ENCODE results near the gene C1QTNF1.

C1QTNF1 gene

DNA sequence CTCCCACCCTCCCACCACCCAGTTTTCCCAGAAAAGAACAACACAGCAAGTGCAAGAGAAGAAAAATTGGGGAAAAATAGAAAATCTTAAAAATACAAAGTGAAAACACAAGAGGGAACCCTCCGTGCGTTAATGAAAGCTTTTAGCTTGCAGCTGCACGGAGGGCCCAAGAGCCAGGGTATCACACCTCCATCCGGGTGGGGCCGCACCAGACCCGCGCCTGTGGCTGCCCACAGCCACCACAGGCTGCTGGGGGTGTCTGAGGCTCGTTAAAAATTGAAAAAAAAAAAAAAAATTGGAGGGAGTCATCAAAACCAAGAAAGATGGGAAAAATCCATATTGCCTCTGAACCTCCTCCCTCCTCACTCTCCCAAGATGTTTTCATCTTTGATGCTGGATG lies 69.3 kb downstream of the C1QTNF1 start:
- DNase-seq (ENCODE audit: low spot score): no peak

DNA sequence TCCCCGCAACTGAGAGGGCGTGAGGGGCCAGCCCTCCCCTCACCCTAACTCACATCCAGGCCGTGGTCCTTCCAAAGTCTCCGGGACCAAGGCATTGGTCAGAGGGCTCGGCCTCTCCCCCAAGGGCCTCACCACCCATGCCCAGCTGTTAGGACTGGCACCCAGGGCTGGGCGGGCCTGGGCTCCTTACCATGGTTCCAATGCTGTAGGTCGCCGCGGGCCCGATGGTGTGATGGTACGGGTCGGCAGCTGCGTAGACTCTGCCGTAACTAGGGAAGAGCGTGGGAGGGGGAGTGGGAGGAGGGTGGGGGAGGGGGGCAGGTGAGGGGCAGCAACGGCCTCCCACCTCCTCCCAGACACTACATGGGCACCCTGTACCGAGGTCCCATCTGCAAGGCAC lies 70.3 kb downstream of the C1QTNF1 start:
- no peak for DNase-seq (ENCODE audit: low spot score)

DNA sequence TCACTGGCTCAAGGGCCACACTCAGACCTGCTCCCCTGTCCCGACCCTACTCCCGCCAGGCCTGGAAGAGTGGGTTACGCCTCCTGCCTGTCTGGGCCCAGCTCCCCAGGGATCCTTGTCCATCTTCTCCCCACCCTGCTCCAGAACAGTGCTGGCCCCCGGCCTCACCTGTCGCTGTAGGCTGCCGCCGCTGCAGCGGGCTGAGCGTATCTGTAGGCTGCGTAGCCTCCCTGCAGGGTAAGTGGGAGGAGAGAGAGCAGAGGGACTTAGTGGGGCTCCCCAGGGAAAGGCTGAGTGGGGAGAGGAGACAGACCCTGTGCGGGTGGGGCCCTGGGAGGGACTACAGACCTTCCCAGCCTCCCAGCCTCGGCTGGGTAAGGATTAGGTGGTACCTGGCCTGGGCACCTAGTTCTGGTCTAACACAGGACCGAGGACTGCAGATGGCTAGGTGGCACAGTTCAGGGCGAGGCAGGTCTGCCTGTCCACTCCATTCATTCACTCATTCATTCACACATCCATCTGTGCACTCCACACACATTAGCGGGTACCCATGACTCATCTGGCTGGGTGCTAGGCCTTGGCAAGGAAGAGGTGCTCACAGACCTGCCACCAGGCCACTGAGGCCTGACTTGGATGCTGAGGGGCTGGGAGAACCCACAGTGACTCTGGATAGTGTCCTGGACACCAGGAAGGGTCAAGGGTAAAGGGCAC lies 71.5 kb downstream of the C1QTNF1 start:
- DNase-seq (ENCODE audit: low spot score): no peak

- no peak for DNase-seq (ENCODE audit: low spot score)
Observed at GRCh38 chr17:79096477-79096876, 72.5 kb downstream of the C1QTNF1 start.

GRCh38 chr17:79097226-79098055 lies 73.5 kb downstream of the C1QTNF1 start:
- DNase-seq (ENCODE audit: low spot score): peak; percentile 83

DNA sequence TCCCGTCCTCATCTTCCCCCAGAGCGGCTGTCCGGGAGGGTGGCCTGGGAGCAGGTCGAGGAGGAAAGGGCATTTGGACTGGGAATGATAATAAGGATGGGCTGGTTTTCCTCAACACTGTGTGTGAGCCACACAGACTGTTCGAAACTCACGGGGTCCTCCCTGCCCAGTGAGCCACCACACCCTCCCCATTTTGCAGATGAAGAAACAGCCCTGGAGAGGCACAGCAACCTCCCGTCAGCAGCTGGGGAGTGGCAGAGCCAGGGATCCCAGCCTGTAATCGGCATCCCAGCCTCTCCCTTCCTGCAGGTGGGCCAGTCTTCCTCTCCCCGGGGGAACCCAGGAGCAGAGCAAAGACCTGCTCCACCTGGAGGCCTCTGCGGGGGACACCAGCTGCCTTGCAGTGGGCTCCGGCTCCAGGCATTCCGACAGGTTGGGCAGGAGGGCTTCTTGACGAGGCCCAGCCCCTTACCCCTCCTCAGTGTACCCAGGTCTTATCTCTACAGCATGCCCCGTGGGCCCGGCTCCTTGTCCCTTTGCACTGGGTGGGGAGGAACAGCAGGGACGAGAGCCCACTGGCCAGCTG lies 74.4 kb downstream of the C1QTNF1 start:
- DNase-seq (ENCODE audit: low spot score): no peak
